Esophagus muscularis mucosa (tissue), 4 donors: ENCODE results near the gene PLA2G2A. TPM values are rescaled to one million over a fixed set of nuclear protein-coding genes. Genes with fewer than 3 reads are reported as not detected.

Experiments used
- DNase-seq: peaks from one replicate; pipeline ENCODE4 v3.0.0-alpha.2; 2017; ENCODE audit errors: extremely low spot score
- H3K27ac ChIP-seq, 4 donors: fragments of 200-600 bp; sonication (generic); replicated peaks in 1 of 4; 1 replicate in 3 of 4; 2 replicates in 1 of 4; pipeline ENCODE4 v1.5.1; 2016 to 2019; ENCODE audit warnings: mild to moderate bottlenecking in 1 of 4
- H3K27me3 ChIP-seq, 4 donors: fragments of 200-600 bp; sonication (generic); one replicate each; pipeline versions ENCODE4 v1.5.1 to v1.6.0; 2016 to 2019
- H3K36me3 ChIP-seq, 4 donors: fragments of 200-600 bp; sonication (generic); one replicate each; pipeline ENCODE4 v1.5.1; 2016 to 2019
- H3K4me1 ChIP-seq, 4 donors: fragments of 200-600 bp; sonication (generic); one replicate each; pipeline ENCODE4 v1.5.1; 2016 to 2019
- H3K4me3 ChIP-seq, 4 donors: fragments of 200-600 bp; sonication (generic); 1 replicate in 2 of 4; 2 replicates in 2 of 4; pipeline ENCODE4 v1.5.1; 2016 to 2019; ENCODE audit warnings: mild to moderate bottlenecking in 4 of 4, moderate library complexity in 1 of 4
- H3K9me3 ChIP-seq, 4 donors: fragments of 200-600 bp; sonication (generic); 1 replicate in 3 of 4; 2 replicates in 1 of 4; pipeline ENCODE4 v1.5.1; 2016 to 2019
- CTCF ChIP-seq, 3 experiments: fragments of 200-600 bp in 2 of 3; fragments of 450-650 bp in 1 of 3; sonication (generic) in 2 of 3; IDR thresholded peaks; one replicate each; pipeline ENCODE4 v1.5.1; 2017 to 2019; ENCODE audit warnings: antibody characterized with exemption in 3 of 3, mild to moderate bottlenecking in 2 of 3, moderate library complexity in 1 of 3
- EP300 ChIP-seq: sonication (generic); formaldehyde crosslinking; IDR thresholded peaks from one replicate; pipeline ENCODE4 v1.6.1; 2017; ENCODE audit warnings: antibody characterized with exemption
- POLR2A ChIP-seq: fragments of 450-650 bp; IDR thresholded peaks from one replicate; pipeline ENCODE4 v1.6.1; 2017; ENCODE audit warnings: antibody characterized with exemption, moderate library complexity, mild to moderate bottlenecking, low read depth
- POLR2AphosphoS5 ChIP-seq, 2 donors: sonication (generic); formaldehyde crosslinking; IDR thresholded peaks; one replicate each; pipeline ENCODE4 v1.6.1; 2017; ENCODE audit warnings: antibody characterized with exemption in 2 of 2
- WGBS: methylation state at CpG from one replicate; pipeline ENCODE4 v1.1.5; 2018; 5-methylcytosine and 5-hydroxymethylcytosine counted together
- intact Hi-C: fragments of 100-400 bp; cut with DNase I; formaldehyde crosslinking; loops from one replicate; pipeline ENCODE4 v1.15.1; 2023
- total RNA-seq, 4 donors: library from RNA; depleted of rRNA; stranded (reverse); fragments of >200 nt; gene quantifications; one replicate each; pipeline versions ENCODE4 v1.1.0 to v1.2.1, GENCODE V29; 2016

Gene PLA2G2A
- total RNA-seq, 4 donors from 2014 or later: 29.9 to 228 (median 81.2) TPM

- no peaks in the 10 kb centered on the region for H3K4me1 ChIP-seq
- peaks cover 0 to 8% (median 0%) of the 10 kb centered on the region in 4 donors for H3K27me3 ChIP-seq
- no peak overlapping the region for H3K27ac ChIP-seq
- peaks cover 0 to 12% (median 10%) of the 10 kb centered on the region in 4 donors for H3K9me3 ChIP-seq
- DNase-seq: no peak
- H3K36me3 ChIP-seq: no peaks in the 10 kb centered on the region
- intact Hi-C loops: no loop called here
- WGBS: 73% methylated on average over 8 of the region's 8 CpGs
- H3K4me3 ChIP-seq: no peak overlapping the region
- no peak for TF ChIP-seq EP300
- TF ChIP-seq POLR2A: no peak
- TF ChIP-seq CTCF (IDR thresholded peaks at IDR 0.05): no peak
- no peak for TF ChIP-seq POLR2AphosphoS5 (IDR thresholded peaks at IDR 0.05)
Measured at GRCh38 chr1:19926296-19927129, 52.9 kb downstream of the PLA2G2A start.

Other genes with a start within 250 kb of the PLA2G2A start
- gene TMCO4, start 179.7 kb downstream of the PLA2G2A start, total RNA-seq: 10 to 100 TPM; 20.8 to 34.4 (median 25.8) TPM
- gene RNF186, start 164.3 kb downstream of the PLA2G2A start, total RNA-seq: not detected
- 10 to 100 TPM in 1 of 4 donors, 1 to 10 TPM in 3; 5.1 to 14.9 (median 6.3) TPM for gene OTUD3, start 97.2 kb downstream of the PLA2G2A start, total RNA-seq
- gene PLA2G2E, start 56.0 kb downstream of the PLA2G2A start, total RNA-seq: not detected
- gene PLA2G5, start 90.6 kb upstream of the PLA2G2A start, total RNA-seq: 10 to 100 TPM; 17.7 to 46.2 (median 28.4) TPM
- not detected for gene PLA2G2D, start 139.9 kb upstream of the PLA2G2A start, total RNA-seq
- not detected for gene PLA2G2F, start 159.7 kb upstream of the PLA2G2A start, total RNA-seq
- gene UBXN10, start 206.5 kb upstream of the PLA2G2A start, total RNA-seq: 10 to 100 TPM; 12.2 to 27.9 (median 14.4) TPM
- gene PLA2G2C, start 206.9 kb upstream of the PLA2G2A start, total RNA-seq: under 1 TPM in 3 of 4 donors, not detected in 1; 0.33 to 0.42 (median 0.40) TPM